ENCODE data around the gene TTLL5.

DNA sequence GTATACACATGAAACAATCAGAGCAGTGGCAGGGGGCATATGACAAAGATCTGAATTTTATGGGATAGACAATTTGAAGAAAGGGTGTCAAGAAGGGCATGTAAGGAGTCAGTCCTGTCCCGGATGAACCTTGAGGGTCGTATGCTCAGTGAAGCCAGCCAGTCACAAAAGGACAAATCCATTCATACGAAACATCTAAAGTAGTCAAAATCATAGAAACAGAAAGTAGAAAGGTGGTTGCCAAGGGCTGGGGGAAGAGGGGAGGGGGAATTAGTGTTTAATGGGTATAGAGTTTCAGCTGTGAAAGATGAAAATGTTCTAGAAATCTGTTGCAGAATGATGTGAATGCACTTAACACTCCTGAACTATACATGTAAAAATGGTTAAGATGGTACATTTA, 163.3 kb downstream of the TTLL5 start:
- TF ChIP-seq RARB (CRISPR knock-in tag; IDR thresholded peaks at IDR 0.05) (no peak), ZNF8 (CRISPR knock-in tag; IDR thresholded peaks at IDR 0.05) (no peak), ZNF70 (CRISPR knock-in tag; IDR thresholded peaks at IDR 0.05) (no peak), ZFP30 (CRISPR knock-in tag; IDR thresholded peaks at IDR 0.05) (no peak), ZNF565 (CRISPR knock-in tag; conservative IDR thresholded peaks at IDR 0.05; ENCODE audit: low read depth) (no peak), SNAI2 (CRISPR knock-in tag; IDR thresholded peaks at IDR 0.05) (no peak)
- TF ChIP-seq, protein P1, sequence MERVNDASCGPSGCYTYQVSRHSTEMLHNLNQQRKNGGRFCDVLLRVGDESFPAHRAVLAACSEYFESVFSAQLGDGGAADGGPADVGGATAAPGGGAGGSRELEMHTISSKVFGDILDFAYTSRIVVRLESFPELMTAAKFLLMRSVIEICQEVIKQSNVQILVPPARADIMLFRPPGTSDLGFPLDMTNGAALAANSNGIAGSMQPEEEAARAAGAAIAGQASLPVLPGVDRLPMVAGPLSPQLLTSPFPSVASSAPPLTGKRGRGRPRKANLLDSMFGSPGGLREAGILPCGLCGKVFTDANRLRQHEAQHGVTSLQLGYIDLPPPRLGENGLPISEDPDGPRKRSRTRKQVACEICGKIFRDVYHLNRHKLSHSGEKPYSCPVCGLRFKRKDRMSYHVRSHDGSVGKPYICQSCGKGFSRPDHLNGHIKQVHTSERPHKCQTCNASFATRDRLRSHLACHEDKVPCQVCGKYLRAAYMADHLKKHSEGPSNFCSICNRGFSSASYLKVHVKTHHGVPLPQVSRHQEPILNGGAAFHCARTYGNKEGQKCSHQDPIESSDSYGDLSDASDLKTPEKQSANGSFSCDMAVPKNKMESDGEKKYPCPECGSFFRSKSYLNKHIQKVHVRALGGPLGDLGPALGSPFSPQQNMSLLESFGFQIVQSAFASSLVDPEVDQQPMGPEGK (CRISPR knock-in tag; IDR thresholded peaks at IDR 0.05; ENCODE audit: borderline replicate concordance), result no peak
- TF ChIP-seq, protein P2, sequence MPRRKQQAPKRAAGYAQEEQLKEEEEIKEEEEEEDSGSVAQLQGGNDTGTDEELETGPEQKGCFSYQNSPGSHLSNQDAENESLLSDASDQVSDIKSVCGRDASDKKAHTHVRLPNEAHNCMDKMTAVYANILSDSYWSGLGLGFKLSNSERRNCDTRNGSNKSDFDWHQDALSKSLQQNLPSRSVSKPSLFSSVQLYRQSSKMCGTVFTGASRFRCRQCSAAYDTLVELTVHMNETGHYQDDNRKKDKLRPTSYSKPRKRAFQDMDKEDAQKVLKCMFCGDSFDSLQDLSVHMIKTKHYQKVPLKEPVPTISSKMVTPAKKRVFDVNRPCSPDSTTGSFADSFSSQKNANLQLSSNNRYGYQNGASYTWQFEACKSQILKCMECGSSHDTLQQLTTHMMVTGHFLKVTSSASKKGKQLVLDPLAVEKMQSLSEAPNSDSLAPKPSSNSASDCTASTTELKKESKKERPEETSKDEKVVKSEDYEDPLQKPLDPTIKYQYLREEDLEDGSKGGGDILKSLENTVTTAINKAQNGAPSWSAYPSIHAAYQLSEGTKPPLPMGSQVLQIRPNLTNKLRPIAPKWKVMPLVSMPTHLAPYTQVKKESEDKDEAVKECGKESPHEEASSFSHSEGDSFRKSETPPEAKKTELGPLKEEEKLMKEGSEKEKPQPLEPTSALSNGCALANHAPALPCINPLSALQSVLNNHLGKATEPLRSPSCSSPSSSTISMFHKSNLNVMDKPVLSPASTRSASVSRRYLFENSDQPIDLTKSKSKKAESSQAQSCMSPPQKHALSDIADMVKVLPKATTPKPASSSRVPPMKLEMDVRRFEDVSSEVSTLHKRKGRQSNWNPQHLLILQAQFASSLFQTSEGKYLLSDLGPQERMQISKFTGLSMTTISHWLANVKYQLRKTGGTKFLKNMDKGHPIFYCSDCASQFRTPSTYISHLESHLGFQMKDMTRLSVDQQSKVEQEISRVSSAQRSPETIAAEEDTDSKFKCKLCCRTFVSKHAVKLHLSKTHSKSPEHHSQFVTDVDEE (CRISPR knock-in tag; IDR thresholded peaks at IDR 0.05), result no peak

Measured in SK-N-SH treated with all-trans-retinoic acid at 6 μM for 48 hours (cell line).